ENCODE data around the gene RETREG2. TPM values are rescaled to one million over a fixed set of nuclear protein-coding genes. Genes with fewer than 3 reads are reported as not detected.
"Not testable (repeated sequence)": the region's sequence is repeated elsewhere in the genome, so short reads cannot be mapped to it uniquely, and the experiment has no call there.

RETREG2 gene
- total and polyA plus RNA-seq, 2 experiments from 2014 or later, result 20.7 to 120 TPM

DNA sequence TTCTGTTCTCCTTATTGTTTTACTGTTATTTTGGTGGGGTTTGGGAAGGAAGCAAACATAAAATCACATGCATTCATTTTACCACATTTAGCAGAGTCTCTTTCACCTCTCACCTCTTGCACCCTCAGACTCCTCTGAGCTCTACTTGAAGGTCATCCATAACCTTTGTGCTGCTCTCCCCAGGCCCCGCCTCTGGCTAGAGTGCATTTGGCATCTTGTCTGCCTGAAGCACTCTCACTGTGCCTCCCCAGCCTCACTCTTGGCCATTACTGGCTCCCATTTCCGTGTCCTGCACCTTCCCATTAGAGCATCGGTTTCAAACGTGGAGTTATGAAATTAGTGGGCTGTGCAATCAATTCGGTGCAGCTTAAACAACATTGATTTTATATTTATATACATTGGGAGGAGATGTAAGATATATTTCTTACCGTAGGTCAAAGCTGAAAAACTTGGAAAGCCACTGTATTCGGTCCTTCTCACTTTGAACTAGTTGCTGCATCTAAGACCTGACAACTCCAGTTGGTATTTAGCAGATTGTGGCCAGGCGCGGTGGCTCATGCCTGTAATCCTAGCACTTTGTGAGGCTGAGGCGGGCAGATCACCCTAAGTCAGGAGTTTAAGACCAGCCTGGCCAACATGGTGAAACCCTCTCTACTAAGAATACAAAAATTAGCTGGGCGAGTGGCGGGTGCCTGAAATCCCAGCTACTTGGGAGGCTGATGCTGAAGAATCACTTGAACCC is 21.6 kb downstream of the RETREG2 start:
- Histone ChIP-seq H2AFZ (no peak overlapping the region), H3K79me2 (ENCODE audit: insufficient read depth) (no peaks in the 10 kb centered on the region), H3K9ac (no peak overlapping the region), H3K4me3 (no peak overlapping the region), H3K9me2 (ENCODE audit: insufficient read depth) (no peaks in the 10 kb centered on the region), H3K27ac (no peak overlapping the region), H3K4me1 (ENCODE audit: insufficient read depth) (no peaks in the 10 kb centered on the region), H3K4me2 (ENCODE audit: unreplicated experiment) (no peak overlapping the region), H3K27me3 (replicated peaks; ENCODE audit: insufficient read depth) (peaks cover 2% of the 10 kb centered on the region; the same call in 1 of the 2 replicates), H3K9me3 (ENCODE audit: low read depth) (no peaks in the 10 kb centered on the region), H4K20me1 (ENCODE audit: insufficient read depth) (no peaks in the 10 kb centered on the region), H3K36me3 (ENCODE audit: low read depth) (no peaks in the 10 kb centered on the region), H3F3A (ENCODE audit: insufficient read depth) (no peaks in the 10 kb centered on the region)
- in situ Hi-C loops (cut with MboI), result no loop called here
- no peak for TF ChIP-seq EZH2phosphoT487 (IDR thresholded peaks at IDR 0.05; ENCODE audit: insufficient read depth, low read depth)
- TF ChIP-seq EZH2 (IDR thresholded peaks at IDR 0.05; ENCODE audit: insufficient read depth, poor library complexity, severe bottlenecking), result no peak
- no peak for DNase-seq
- WGBS, 2 experiments (ENCODE audit: low coverage in 1 of 2, low lambda C conversion rate in 2 of 2, missing lambda C conversion rate in 2 of 2), result 70 to 73% methylated on average over 12 of the region's 12 CpGs

DNA sequence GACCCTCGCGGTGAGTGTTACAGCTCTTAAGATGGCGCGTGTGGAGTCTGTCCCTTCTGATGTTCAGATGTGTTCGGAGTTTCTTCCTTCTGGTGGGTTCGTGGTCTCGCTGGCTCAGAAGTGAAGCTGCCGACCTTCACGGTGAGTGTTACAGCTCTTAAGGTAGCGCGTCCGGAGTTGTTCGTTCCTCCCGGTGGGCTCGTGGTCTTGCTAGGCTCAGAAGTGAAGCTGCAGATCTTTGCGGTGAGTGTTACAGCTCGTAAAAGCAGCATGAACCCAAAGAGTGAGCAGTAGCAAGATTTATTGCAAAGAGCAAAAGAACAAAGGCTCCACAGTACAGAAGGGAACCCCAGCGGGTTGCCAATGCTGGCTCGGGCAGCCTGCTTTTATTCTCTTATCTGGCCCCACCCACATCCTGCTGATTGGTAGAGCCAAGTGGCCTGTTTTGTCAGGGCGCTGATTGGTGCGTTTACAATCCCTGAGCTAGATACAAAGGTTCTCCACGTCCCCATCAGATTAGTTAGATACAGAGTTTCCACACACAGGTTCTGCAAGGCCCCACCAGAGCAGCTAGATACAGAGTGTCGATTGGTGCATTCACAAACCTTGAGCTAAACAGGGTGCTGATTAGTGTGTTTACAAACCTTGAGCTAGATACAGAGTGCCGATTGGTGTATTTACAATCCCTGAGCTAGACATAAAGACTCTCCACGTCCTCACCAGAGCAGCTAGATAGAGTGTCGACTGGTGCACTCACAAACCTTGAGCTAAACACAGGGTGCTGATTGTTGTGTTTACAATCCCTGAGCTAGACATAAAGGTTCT is 22.6 kb downstream of the RETREG2 start:
- H3K79me2 ChIP-seq (ENCODE audit: insufficient read depth); H3K27me3 ChIP-seq (replicated peaks; ENCODE audit: insufficient read depth); H3K9ac ChIP-seq; DNase-seq; H3K9me3 ChIP-seq (ENCODE audit: low read depth); H3K4me3 ChIP-seq; H3K36me3 ChIP-seq (ENCODE audit: low read depth); in situ Hi-C loops (cut with MboI); H3K4me1 ChIP-seq (ENCODE audit: insufficient read depth); H3K9me2 ChIP-seq (ENCODE audit: insufficient read depth); H3F3A ChIP-seq (ENCODE audit: insufficient read depth); H2AFZ ChIP-seq; H3K4me2 ChIP-seq (ENCODE audit: unreplicated experiment); H4K20me1 ChIP-seq (ENCODE audit: insufficient read depth); H3K27ac ChIP-seq: not testable (repeated sequence)
- 63 to 65% methylated on average over 26 of the region's 26 CpGs for WGBS, 2 experiments (ENCODE audit: low coverage in 1 of 2, low lambda C conversion rate in 2 of 2, missing lambda C conversion rate in 2 of 2)

- H3K27ac ChIP-seq; H3K4me3 ChIP-seq; H4K20me1 ChIP-seq (ENCODE audit: insufficient read depth); H3F3A ChIP-seq (ENCODE audit: insufficient read depth); H3K4me2 ChIP-seq (ENCODE audit: unreplicated experiment); H3K36me3 ChIP-seq (ENCODE audit: low read depth); DNase-seq; H3K9ac ChIP-seq; H3K9me2 ChIP-seq (ENCODE audit: insufficient read depth); H3K4me1 ChIP-seq (ENCODE audit: insufficient read depth); in situ Hi-C loops (cut with MboI); H2AFZ ChIP-seq; H3K9me3 ChIP-seq (ENCODE audit: low read depth); H3K27me3 ChIP-seq (replicated peaks; ENCODE audit: insufficient read depth); H3K79me2 ChIP-seq (ENCODE audit: insufficient read depth): not testable (repeated sequence)
- 70 to 73% methylated on average over 19 to 21 of the region's 21 CpGs for WGBS, 2 experiments (ENCODE audit: low coverage in 1 of 2, low lambda C conversion rate in 2 of 2, missing lambda C conversion rate in 2 of 2)
Measured at GRCh38 chr2:219201331-219201730, 23.3 kb downstream of the RETREG2 start.

DNA sequence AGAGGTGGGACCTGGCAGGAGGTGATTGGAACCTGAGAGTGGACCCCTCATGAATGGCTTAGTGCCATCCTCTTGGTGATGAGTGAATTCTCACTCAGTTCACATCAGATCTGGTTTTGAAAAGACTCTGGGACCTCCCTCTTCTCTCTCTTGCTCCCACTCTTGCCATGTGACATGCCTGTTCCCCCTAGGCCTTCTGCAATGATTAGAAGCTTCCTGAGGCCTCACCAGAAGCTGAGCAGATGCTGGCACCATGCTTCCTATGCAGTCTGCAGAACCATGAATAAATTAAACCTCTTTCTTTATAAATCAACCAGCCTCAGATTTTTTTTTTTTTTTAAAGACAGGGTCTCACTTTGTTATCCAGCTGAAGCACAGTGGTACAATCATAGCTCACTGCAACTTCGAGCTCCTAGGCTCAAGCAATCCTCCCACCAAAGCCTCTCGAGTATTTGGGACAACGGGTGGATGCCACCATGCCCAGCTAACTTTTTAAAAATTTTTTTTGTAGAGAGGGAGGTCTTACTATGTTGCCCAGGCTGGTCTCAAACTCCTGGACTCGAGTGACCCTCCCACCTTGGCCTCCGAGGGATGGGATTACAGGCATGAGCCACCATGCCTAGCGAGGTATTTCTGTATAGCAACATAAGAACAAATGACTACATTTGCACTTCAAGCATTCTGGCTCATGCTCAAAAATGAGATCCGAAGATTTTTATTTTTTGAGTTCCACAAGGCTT is 26.5 kb downstream of the RETREG2 start:
- no peak for DNase-seq
- Histone ChIP-seq H3K9ac (no peak overlapping the region), H3K4me2 (ENCODE audit: unreplicated experiment) (no peak overlapping the region), H3K9me2 (ENCODE audit: insufficient read depth) (no peaks in the 10 kb centered on the region), H3K4me1 (ENCODE audit: insufficient read depth) (peaks cover 11% of the 10 kb centered on the region; the same call in 1 of the 2 replicates), H3K79me2 (ENCODE audit: insufficient read depth) (0 out of 2 replicates have a peak, but pooled peaks cover 3% of the 10 kb centered on the region), H3K36me3 (ENCODE audit: low read depth) (no peaks in the 10 kb centered on the region), H3K27me3 (replicated peaks; ENCODE audit: insufficient read depth) (no peaks in the 10 kb centered on the region), H3F3A (ENCODE audit: insufficient read depth) (peaks cover 17% of the 10 kb centered on the region), H3K4me3 (no peak overlapping the region), H3K27ac (no peak overlapping the region), H3K9me3 (ENCODE audit: low read depth) (no peaks in the 10 kb centered on the region), H2AFZ (no peak overlapping the region), H4K20me1 (ENCODE audit: insufficient read depth) (no peaks in the 10 kb centered on the region)
- 70 to 73% methylated on average over 7 of the region's 7 CpGs for WGBS, 2 experiments (ENCODE audit: low coverage in 1 of 2, low lambda C conversion rate in 2 of 2, missing lambda C conversion rate in 2 of 2)
- in situ Hi-C loops (cut with MboI), result no loop called here
- TF ChIP-seq EZH2 (IDR thresholded peaks at IDR 0.05; ENCODE audit: insufficient read depth, poor library complexity, severe bottlenecking) (no peak), EZH2phosphoT487 (IDR thresholded peaks at IDR 0.05; ENCODE audit: insufficient read depth, low read depth) (no peak)

Data from GM23248 (cell line).